Cardiac ventricle fibroblast (primary cell): Measurements from ENCODE around the gene TMEM209. TPM values are rescaled to one million over a fixed set of nuclear protein-coding genes. Genes with fewer than 3 reads are reported as not detected.

Source experiments
- total RNA-seq: library from RNA; depleted of rRNA; stranded (reverse); fragments of >200 nt; gene quantifications from 2 replicates; pipeline ENCODE4 v1.2.3, GENCODE V29; 2015

Gene TMEM209
- total RNA-seq: 7.1 and 11.3 TPM in 2 replicates

GRCh38 chr7:130205084-130205947, at the start of gene TMEM209:
Gene TMEM209, minus strand, starts transcription at chr7:130205406. Its CDS starts 31 bp downstream, at chr7:130205375.

GRCh38 chr7:130207642-130208041, 2.4 kb upstream of the TMEM209 start, which contains the start of gene SSMEM1:
Gene SSMEM1, plus strand, starts transcription at chr7:130207860. Its CDS starts 51 bp downstream, at chr7:130207911.

Other genes starting within 250 kb of the TMEM209 start
- gene ZC3HC1, start 154.0 kb downstream of the TMEM209 start, total RNA-seq: 10.2 and 12.2 TPM in 2 replicates
- gene KLHDC10, start 134.9 kb downstream of the TMEM209 start, total RNA-seq: 12.5 and 23.0 TPM in 2 replicates
- not detected in 2 replicates for gene SSMEM1, start 2.5 kb upstream of the TMEM209 start, total RNA-seq
- not detected in 2 replicates for gene CPA2, start 61.5 kb upstream of the TMEM209 start, total RNA-seq
- 1.3 and 2.6 TPM in 2 replicates for gene CPA4, start 87.8 kb upstream of the TMEM209 start, total RNA-seq
- gene CPA5, start 139.4 kb upstream of the TMEM209 start, total RNA-seq: not detected in 2 replicates
- not detected in 2 replicates for gene CPA1, start 175.1 kb upstream of the TMEM209 start, total RNA-seq
- gene CEP41, start 235.6 kb upstream of the TMEM209 start, total RNA-seq: 7.9 and 12.2 TPM in 2 replicates